ENCODE measurements around the gene MRNIP.

GRCh38 chr5:179882338-179882737 lies 23.7 kb upstream of the MRNIP start:
- no peak for TF ChIP-seq CTCF (IDR thresholded peaks at IDR 0.05)
- TF ChIP-seq POLR2A (IDR thresholded peaks at IDR 0.05): no peak

Data from body of pancreas (tissue), 4 donors.